ENCODE data around the gene ATP2A3. TPM values are rescaled to one million over a fixed set of nuclear protein-coding genes. Genes with fewer than 3 reads are reported as not detected.

Gene ATP2A3
- total and polyA plus RNA-seq, 2 donors (not counting 1 experiment from before 2014, with no cell fraction given), result 697 to 817 TPM

DNA sequence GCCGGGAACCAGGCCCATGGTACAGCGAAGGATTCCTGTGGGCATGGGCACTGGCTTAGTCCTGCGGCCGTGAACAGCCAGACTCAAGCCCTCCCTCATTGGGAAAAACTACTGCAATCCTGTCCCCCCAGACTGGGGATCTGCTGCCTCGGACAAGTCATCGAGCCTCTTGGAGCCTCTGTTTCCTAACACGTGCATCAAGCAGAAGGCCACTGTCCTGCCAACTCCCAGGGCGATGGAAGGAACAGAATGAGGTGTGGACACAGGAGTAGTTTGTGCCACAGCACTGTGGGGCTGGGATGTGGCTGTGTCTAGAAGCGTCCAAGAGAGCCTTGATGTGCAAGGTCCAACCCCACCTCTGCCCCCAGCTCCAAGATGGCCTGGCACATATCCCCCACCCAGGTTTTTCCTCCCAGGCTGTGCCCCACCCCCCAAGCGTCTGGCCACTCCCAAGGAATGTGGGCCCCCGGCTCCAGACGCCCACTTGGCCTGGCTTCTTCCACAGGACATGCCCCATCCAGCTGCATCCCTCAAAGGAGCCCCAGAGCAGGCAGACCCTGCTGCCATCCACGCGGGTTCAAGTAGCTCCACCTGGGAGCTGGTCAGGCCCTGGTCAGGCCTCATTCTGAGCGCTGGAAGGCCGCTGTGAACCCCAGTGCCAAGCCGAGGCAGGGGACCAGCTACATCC, 74.8 kb downstream of the ATP2A3 start:
- Histone ChIP-seq H3K9ac (ENCODE audit: low read length) (no peak overlapping the region), H3K27me3 (replicated peaks in 1 of 4; ENCODE audit: control extremely low read depth in 1 of 4, control insufficient read depth in 3 of 4, insufficient read depth in 4 of 4, low read length in 3 of 4) (no peaks in the 10 kb centered on the region), H3K4me2 (replicated peaks; ENCODE audit: low read depth, low read length, poor library complexity, severe bottlenecking) (no peak overlapping the region), H3K9me3 (ENCODE audit: control extremely low read depth in 1 of 3, control insufficient read depth in 2 of 3, insufficient read depth in 1 of 3, low read length in 2 of 3) (no peaks in the 10 kb centered on the region), H3K27ac (ENCODE audit: low read length in 2 of 2) (no peak overlapping the region), H4K20me1 (ENCODE audit: control insufficient read depth, insufficient read depth, low read length, poor library complexity, severe bottlenecking) (no peaks in the 10 kb centered on the region), H3K4me3 (ENCODE audit: control extremely low read depth in 1 of 5, extremely low read depth in 1 of 5, insufficient read depth in 1 of 5, low read depth in 2 of 5, low read length in 4 of 5) (no peak overlapping the region), H3K4me1 (ENCODE audit: control insufficient read depth in 2 of 2, insufficient read depth in 2 of 2, low read length in 2 of 2) (peaks cover 39 to 56% of the 10 kb centered on the region in 2 donors), H2AFZ (ENCODE audit: insufficient read depth, low read depth, low read length, poor library complexity, severe bottlenecking) (no peak overlapping the region), H3K79me2 (ENCODE audit: control insufficient read depth, insufficient read depth, low read length) (peaks cover 15% of the 10 kb centered on the region), H3K36me3 (replicated peaks in 1 of 2; ENCODE audit: control extremely low read depth in 1 of 2, control insufficient read depth in 1 of 2, extremely low read depth in 1 of 2, insufficient read depth in 2 of 2, low read length in 1 of 2) (peaks cover 0 to 6% of the 10 kb centered on the region in 2 experiments)
- ATAC-seq (ENCODE audit: low read depth) (no peak), DNase-seq (no peak)
- peaks cover 52% of the 10 kb centered on the region for H3K4me1 Mint-ChIP-seq
- CTCF ChIA-PET, result interaction anchor here (0.8 to 2.6 kb wide), 4 partner anchors 12 to 152 kb away, joined by 3 to 11 read pairs (median 3); no protein-coding TSS in a partner anchor
- intact Hi-C loops (cut with micrococcal nuclease), result no loop called here
- TF ChIP-seq, protein P1, sequence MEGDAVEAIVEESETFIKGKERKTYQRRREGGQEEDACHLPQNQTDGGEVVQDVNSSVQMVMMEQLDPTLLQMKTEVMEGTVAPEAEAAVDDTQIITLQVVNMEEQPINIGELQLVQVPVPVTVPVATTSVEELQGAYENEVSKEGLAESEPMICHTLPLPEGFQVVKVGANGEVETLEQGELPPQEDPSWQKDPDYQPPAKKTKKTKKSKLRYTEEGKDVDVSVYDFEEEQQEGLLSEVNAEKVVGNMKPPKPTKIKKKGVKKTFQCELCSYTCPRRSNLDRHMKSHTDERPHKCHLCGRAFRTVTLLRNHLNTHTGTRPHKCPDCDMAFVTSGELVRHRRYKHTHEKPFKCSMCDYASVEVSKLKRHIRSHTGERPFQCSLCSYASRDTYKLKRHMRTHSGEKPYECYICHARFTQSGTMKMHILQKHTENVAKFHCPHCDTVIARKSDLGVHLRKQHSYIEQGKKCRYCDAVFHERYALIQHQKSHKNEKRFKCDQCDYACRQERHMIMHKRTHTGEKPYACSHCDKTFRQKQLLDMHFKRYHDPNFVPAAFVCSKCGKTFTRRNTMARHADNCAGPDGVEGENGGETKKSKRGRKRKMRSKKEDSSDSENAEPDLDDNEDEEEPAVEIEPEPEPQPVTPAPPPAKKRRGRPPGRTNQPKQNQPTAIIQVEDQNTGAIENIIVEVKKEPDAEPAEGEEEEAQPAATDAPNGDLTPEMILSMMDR (IDR thresholded peaks at IDR 0.05), result no peak
- TF ChIP-seq EZH2 (IDR thresholded peaks at IDR 0.05; ENCODE audit: borderline replicate concordance, insufficient read depth, low read depth, low read length, poor library complexity, severe bottlenecking), result no peak
- no peaks in the 10 kb centered on the region for H3K9me3 Mint-ChIP-seq (ENCODE audit: insufficient read depth)
- no peak overlapping the region for H3K27ac Mint-ChIP-seq
- H3K27me3 Mint-ChIP-seq, result no peaks in the 10 kb centered on the region
- 96% methylated on average over 15 of the region's 17 CpGs for WGBS (ENCODE audit: insufficient coverage)
- POLR2A ChIA-PET, result interaction anchor here (1.2 to 2.1 kb wide), 4 partner anchors 15 to 24 kb away, joined by 4 to 12 read pairs (median 4); no protein-coding TSS in a partner anchor
- H3K4me3 Mint-ChIP-seq, result peak overlapping the region; percentile 93
